ENCODE measurements around the gene SP110.
"Not testable (repeated sequence)": the region's sequence is repeated elsewhere in the genome, so short reads cannot be mapped to it uniquely, and the experiment has no call there.

SP110 gene

DNA sequence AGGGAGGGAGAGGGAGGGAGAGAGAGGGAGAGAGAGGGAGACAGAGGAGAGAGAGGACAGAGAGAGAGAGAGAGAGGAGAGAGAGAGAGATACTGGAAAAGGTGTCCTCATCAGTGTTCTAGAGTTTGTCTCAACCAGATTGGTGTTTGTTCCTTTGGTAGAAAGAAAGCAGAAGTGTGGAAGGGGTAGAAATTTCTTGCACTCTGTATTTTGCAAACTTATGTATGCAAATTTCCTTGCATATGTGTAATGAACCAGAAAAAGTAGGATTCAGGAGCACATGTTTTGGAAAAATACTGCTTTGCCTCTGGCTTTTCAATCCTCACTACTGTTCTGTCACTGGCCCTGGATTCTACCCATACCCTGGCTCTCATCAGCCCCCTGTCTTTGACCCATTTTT is 4.7 kb upstream of the SP110 start:
- DNase-seq (ENCODE audit: low read depth): no peak

DNA sequence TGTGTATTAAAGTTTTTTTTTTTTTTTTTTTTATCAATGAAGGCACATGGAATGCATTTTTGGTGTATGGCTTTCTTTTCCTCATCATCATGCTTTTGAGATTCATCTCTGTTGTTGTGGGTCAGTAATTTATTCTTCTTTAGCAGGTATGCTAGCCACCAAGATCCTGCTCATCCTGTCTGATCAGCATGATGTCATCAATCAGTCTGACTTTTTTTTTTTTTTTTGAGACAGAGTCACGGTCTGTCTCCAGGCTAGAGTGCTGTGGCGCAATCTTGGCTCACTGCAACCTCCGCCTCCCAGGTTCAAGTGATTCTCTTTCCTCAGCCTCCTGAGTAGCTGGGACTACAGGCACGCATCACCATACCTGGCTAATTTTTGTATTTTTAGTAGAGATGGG is 3.0 kb upstream of the SP110 start:
- not testable (repeated sequence) for DNase-seq (ENCODE audit: low read depth)

DNA sequence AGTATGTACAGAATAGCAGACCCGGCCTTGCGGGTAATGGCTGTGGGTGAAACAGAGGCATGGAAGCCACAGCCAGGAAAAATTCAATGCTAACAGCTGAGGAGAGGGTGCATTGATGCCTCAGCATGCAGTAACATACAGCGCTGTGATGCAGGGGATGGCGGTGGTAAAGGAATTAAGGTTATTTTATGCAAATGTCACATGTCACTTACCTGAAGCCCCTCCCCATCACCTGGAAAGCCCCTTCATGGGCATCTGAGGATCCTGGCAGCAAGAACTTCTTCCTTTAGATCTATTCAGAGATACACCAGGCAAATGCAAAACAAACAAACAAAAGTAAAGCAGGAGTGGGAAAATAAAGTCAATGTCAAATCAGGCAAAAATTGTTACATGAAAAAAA is 1.7 kb upstream of the SP110 start:
- no peak for DNase-seq (ENCODE audit: low read depth)

DNA sequence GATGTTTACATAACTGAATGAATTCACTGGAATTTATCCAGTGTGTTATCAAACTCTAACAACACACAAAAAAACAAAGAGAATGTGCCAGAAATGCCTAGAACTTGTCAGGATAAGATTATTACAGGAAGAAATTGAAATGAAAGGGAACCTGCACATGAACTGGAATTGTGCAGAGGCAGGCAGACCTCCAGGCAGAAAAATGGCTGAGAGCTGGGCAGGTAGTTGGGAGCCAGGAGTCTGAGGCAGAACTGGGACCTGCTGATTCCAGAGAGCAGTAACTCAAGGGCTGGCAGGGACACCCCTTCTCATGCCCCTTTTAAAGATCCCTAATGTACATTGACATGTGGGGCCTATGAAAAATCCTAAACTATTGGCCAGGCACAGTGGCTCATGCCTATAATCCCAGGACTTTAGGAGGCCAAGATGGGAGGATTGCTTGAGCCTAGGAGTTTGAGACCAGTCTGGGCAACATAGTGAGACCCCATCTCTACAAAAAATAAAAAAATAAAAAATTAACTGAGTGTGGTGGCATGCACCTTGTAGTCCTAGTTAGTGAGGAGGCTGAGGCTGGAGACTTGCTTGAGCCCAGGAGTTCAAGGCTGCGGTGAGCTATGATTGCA is 674 bp upstream of the SP110 start:
- DNase-seq (ENCODE audit: low read depth): no peak

DNA sequence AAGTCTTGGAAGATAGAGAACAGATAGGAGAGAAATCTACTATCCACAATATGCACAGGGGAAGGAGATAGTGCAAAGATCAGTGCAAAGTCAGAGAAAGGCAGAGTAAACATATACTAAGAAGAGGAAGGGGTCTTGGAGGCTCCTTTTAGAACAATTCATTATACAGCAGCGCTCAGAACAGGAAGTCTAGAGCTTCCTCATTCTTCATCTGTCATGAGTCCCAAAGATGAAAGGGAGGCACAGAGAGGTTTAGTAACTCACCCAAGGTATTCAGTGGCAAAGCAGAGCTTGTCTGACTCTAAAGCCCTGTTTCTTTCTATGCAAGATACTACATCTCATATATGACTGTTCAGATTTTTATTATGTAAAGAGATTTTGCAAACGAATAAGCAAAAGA is 1.4 kb downstream of the SP110 start:
- DNase-seq (ENCODE audit: low read depth): no peak

DNA sequence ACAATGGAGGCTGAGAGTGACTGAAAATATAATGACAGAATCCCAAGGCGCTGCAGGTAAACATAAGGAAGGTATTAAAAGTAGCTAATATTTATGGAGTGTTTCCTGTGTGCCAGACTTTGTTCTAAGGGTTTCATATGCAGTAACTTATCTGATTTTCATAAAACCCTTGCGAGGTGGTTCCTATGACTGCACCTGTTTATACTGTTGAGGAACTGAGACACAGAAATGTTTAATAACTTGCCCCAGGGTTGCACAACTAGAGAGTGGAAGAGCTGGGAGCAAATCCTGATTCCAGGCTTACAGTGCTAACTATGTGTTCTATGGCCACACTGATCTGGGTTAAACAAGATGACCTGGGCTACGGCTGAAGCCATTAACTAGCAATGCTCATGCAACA is 2.4 kb downstream of the SP110 start:
- no peak for DNase-seq (ENCODE audit: low read depth)

DNA sequence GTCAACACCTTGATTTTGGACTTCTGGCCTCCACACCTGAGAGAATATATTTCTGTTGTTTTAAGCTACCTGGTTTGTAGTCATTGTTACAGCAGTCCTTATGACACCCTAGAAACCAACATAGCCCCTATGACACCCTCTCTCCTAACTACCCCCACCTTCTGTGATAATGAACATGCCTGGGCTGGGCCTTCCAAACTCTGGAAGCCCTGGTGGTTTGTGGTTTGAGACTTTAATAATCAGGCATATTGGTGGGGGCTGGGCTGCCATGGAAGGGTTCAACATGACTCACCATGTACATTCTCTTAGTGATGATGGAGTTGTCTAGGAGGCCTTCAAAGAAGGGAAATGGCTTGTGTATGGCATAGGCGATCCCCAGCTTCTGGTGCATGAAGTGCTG is 3.3 kb downstream of the SP110 start:
- DNase-seq (ENCODE audit: low read depth): no peak

DNA sequence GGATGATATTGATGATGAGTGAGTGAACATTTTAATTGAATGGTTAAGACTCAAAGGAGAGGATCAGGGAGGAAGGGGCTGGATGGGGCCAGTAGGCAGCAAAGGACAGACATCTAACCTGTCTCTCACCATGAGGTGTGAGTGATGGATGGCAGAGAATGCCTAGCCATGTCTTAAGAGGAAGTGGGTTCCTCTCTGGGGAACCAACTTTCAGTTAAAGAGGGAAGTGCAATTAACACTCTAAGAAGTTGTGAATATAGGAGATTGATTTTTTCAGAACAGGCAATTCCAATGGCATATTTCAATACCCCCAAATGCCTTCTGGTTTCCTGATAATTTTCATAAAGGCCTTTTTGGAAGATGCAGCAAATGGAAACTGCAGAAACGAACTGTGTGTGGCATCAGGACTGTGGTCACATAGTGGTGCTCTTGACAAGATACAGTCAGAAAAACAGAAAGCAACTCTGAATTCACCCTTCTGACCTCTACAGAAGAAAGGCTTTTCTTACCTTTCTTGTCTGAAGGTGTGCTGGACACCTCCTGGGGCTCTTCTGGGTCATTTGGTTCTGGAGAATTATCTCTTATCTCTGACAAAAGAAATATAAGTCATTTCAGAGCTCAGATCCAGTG is 10.2 kb downstream of the SP110 start:
- no peak for DNase-seq (ENCODE audit: low read depth)

DNA sequence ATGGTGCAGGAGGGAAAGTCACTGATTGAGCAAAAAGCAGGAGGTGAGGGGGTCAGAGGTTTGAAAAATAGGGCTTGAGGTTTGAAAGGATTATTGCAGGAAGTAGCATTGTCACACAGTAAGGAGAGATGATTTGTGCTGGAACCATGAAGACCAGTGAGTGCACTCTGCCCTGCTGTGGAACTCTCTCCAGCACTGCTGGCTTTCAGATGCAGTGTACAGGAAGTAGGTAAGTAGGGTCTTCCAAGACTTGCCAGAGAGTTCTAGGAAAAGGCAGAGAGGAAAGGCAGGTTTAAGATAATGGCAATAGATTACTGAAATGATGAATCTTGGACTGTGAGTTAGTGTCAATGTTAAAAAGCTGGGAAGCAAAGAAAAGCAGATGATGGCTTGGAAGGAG is 11.2 kb downstream of the SP110 start:
- DNase-seq (ENCODE audit: low read depth): no peak

DNA sequence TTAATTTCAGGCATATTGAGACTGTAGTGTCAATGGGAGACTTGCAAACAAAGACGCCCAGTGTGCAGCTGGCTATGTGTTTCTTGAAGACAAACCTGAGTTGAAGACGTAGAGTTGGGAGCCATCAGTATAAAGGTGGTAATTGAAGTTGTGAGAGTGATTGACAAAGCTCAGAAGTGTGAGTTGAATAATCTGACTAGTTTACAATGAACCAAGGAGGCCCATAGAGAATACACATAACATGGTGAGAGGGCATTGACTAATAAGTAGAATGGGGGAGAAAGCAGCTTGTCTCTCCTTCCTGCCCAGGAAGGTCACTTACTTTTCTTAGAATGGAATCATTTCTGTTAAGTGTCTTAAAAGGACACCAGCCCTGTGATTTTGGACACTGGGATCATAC is 14.1 kb downstream of the SP110 start:
- DNase-seq (ENCODE audit: low read depth): no peak

DNA sequence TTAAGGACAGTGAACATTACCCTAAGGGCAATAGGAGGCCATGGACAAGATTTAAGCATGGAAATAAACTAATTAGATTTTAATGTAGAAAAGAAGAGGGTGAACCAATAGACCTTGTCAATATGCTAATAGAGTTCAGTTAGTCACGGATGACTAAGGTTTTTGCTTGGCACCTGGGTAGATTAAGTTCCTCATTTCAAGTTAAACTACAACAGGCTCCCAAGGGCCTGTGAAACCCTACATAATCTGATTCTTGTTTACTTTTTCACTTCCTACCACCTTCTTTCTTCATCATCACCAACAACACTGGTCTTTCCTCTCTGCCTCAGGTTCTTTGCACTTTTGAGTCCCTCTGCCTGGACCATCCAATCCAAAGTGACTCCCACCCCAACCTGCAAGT is 14.8 kb downstream of the SP110 start:
- no peak for DNase-seq (ENCODE audit: low read depth)

DNA sequence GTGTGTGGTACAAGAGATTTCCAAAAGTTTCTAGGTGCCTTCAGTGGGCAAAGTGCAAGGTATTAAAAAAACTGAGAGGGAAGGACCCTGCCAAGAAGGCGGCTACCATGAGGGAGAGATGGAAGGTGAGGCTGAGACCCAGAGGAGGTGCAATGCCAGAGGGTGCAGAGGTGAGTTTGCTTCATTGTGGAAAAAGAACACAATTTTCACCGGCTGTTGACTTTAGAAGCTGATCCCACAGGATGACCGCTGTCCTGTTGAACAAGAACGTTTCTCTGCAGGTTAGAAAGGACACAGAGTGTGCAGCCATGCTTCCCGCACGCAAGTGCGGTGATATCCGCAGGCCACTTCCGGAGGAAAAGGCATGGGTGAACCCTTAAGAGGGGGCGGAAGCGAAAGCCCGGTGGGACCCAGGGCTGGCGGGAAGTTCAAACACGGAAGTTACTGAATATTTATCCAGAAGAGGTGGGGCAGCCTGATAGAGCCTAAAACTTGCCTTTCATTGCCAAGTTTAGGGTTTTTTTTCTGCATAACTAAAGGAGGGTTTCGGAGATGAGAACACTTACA is 16.6 kb downstream of the SP110 start:
- no peak for DNase-seq (ENCODE audit: low read depth)

DNA sequence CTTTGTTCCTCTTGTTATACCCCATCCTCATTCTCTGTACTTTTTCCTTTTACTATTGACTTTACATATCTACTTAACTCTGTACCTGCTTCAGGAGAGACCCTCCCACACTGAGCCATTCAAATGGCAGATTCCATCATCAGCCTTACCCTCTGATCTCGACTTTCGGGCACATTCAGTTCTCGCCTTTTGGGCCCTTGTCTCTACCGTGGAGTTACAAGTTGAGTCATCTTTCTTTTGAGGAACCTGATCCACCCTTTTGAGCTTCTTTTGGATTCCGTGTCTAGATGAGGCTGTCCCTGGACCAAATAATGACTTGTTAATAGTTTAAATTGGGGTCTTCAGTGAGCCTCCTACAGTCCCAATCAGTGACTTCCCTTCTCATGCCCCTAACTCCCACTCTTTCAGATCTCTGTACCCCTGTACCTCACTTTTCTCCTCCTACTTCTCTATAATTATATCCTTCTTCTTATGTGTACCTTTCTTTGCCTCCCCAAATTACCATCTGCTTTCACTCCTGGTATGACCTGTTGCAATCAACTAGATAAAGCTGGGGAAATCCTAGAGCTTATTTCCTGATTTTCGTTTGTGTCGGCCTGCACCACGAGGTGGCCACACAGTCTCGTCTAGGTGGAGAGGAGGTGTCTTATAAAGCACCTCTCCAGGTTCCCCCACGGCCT is 17.2 kb downstream of the SP110 start:
- no peak for DNase-seq (ENCODE audit: low read depth)

DNA sequence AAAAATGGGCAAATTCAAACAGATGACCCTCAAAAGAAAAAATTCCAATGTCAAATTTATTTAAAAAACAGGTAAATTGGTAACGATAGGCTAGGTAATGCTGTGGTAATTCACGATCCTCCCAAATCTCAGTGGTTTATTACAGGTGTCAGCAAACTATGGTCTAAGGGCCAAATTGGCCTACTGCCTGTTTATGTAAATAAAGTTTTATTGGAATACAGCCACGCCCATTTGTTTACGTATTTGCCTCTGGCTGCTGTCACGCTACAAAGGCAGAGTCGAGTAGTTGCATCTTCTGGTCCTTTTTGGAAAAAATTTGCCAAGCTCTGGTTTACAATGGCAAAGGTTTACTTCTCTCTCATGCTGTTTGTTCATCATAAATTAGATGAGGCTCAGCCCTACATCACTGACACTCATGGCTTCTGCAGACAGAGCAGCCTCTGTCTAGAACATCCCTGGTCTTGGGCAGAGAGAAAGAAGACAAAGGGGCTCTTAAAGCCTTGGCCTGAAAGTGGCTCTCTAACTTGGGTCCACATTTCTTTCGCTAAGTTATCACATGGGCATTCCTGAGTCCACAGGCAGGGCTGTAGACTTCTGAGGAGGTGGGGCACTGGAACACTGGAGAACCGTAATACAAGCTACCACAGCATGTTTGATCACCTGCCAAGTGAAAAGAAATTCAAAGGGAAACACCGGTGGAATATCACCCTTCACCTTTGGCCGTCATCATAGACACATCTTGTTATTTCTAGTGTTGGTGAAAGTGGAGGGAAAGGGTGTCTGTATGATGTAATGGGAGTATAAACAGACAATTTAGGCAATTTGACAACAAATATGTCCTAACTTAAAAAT is 34.8 kb downstream of the SP110 start:
- peak; percentile 14 for DNase-seq (ENCODE audit: low read depth)

DNA sequence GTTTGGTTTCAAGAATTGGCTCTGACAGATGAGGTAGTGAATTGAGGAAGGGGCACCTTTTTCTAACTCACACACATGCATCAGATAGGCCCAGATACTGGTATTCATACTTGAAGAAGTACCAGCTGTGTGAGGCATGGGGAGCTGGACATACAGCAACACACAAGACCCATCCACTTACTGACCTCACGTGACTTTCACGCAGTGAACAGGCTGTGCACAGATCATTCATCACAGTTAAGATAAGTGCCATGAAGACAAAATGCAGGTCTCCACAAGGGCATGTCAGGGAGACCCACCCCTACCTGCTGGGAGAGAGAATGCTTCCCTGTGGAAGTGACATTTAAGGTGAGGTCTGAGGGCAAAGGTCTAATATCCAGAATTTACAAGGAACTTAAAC is 38.6 kb downstream of the SP110 start:
- DNase-seq (ENCODE audit: low read depth): no peak

DNA sequence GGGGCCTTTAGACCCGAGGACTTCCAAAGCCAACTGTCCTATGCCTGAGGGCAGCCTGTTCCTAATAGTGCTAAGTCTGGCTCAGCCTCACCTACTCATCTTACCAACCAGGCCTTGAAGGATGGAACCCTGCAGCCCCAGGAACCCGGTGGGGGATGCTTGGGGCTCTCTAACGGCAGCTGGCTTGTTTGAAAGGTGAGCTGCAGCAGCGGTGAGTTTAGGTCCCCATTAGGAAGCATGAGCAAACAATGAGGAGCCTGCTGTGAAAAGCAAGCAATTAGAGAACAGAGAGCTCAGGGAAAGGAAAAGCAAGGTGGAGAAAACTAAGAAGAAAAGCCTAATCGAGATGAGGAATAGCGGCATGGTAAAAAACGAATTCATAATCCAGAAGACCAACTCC is 39.9 kb downstream of the SP110 start:
- DNase-seq (ENCODE audit: low read depth): no peak

DNA sequence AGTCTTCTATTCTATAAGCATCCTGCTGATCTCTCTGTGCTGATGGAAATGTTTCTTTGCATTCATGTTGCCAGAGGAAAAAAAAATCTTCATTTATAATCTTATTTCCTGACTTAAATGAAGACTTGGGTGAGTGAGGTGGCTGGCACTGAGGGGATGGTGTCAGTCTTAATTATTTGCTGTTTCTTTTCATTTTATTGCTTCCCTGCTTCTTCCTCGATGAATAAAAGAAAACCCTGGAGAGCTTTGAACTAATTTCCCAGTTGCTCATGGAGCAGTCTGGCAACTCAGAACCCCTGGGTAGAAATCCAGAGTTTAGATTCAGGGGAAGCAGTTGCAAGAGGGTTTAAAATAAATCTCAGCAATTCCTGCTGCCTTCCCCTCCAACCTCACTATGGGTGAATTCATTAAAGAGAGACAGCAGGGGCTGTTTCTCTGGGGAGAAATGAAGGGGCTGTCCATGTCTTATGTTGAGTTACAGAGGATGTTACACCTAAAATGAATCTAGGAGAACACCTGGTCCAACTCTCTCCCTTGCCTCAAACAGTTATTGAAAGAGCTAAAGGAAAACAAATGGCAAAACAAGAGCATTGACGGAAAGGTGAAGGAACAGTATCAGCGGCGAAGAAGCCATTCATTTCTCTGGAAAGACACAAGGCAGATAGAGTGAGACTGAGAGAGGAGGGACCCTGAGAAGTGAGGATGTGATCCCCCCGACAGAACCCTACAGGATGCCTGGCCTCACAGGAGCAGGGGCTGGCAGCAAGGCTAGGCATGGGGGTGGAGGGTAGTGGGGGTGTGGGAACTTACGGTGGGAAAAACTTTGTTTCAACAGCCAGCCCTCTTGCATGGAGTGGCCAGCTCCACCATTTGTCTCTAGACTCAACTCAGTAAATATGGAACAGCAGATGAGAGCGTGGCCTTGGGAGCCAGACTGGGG is 41.0 kb downstream of the SP110 start:
- no peak for DNase-seq (ENCODE audit: low read depth)

DNA sequence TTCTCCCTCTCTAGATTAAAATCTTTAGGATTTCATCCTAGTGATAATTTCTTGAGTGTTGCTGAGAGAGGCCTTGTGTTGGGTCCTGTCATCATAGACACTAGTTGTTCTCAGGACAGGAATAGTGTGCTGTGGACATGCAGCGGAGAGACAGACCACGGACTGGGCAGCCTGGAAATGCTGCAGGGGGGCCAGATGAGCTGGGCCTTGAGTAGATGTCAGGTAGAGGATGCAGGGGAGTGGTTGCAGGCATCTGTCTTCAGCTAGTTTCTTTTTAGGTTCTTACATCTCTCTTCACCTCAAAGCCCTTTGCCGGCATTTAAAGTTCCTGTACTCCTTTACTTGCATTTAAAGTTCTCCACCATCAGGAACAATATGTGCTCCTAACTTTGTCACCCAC is 42.8 kb downstream of the SP110 start:
- no peak for DNase-seq (ENCODE audit: low read depth)

DNA sequence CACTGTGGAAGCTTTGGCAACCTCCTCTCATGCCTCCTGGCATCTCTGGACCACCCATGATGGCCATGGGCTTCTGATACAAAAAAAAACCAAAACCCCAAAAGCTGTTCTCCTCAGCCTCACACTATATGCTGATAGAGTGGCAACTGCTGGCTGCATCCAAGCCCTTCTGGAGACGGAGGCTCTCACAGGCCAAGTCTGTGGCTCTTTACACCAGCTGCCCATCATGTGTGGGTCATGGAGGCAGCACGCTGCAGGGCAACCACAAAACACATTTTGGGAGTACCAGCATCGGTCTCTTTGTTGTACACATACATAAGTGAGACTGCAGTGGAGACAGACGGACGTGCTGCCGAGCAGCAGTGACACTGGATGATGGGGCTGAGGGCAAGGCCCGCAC is 45.3 kb downstream of the SP110 start:
- no peak for DNase-seq (ENCODE audit: low read depth)

DNA sequence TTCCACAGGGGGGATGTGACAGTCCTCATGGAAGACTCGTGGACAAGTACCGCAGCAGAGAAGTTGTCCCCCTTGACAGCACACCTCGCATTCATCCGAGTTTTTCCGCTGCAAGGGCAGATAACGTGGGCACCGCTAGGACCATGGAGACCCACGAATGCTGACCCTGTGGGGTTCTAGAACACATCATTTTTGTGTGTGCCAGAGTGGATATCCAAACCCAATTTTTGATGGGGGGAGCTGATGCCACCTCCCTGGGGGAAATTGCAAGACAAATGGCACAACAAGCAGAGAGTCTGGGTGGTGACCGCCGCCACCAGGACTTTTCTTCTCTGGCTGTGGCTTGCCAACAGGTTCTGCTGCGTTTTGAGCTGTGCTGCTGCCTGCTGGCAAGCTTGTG is 46.9 kb downstream of the SP110 start:
- no peak for DNase-seq (ENCODE audit: low read depth)

DNA sequence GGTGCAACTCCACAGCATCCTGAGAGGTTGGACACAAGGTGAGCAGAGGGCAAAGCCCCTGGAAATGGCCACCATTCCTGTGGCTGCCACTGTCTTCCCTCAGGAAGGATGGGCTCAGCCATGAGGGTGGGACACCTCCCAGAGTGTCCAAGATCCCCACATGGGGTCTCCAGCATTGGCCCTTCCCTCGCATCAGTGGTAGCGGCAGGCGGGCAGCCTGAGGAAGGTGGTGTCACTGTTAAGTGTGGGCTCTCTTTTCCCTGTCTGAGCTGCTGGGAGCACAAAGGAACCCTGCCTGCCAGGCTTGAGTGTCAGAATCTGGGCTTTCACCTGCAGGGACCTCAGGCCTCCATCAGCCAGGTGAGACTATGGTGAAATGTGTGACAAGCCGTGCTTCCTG is 47.6 kb downstream of the SP110 start:
- DNase-seq (ENCODE audit: low read depth): no peak

Measured in GM04503 (cell line).